HG03354 (cell line): ENCODE data around the gene SLC10A3.

ENCODE experiments used
- ATAC-seq: cut with Tn5 transposase; IDR thresholded peaks from one replicate; pipeline ENCODE4 v1.9.1; 2021; ENCODE audit warnings: mild to moderate bottlenecking; ENCODE audit not compliant: unreplicated experiment, poor library complexity, severe bottlenecking

Gene SLC10A3, protein sequence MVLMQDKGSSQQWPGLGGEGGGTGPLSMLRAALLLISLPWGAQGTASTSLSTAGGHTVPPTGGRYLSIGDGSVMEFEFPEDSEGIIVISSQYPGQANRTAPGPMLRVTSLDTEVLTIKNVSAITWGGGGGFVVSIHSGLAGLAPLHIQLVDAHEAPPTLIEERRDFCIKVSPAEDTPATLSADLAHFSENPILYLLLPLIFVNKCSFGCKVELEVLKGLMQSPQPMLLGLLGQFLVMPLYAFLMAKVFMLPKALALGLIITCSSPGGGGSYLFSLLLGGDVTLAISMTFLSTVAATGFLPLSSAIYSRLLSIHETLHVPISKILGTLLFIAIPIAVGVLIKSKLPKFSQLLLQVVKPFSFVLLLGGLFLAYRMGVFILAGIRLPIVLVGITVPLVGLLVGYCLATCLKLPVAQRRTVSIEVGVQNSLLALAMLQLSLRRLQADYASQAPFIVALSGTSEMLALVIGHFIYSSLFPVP

DNA sequence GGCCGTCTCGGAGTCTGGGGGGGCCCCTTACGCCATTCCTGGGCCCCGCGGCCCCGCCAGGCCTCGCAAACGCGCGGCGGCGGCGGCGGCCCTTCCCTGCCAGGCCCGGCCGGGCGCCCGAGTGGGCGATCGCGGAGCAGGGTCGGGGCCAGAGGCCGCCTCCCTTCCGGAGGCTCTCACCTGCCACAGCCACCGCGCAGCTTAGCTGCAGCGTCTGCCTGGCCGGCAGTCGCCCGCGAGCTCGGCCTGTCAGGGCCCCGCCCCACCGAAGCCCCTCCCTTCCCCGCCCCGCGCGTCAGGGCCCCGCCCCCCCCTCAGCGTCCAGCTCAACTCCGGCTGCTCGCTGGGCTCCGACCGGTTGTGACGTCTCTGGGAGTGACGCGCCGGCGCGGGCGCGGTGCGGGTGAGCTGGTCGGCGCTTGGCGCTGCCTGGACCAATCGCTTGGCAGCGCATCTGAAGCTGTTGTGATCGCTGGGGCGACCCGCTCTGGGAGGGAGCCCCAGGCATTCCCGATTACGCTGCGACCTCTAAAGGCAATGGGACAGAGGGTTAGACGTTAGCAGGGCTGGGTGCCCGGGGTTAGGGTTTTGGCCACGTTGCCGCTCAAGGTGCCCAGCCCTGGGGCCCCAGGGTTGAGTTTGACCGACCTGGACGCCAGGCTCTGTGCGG lies at the start of gene SLC10A3:
SLC10A3 (minus strand) TSS at position 216 of the 670 bp plus-strand sequence. CDS start 1,689 bp downstream, outside the sequence.
- ATAC-seq: peak; percentile 81

DNA sequence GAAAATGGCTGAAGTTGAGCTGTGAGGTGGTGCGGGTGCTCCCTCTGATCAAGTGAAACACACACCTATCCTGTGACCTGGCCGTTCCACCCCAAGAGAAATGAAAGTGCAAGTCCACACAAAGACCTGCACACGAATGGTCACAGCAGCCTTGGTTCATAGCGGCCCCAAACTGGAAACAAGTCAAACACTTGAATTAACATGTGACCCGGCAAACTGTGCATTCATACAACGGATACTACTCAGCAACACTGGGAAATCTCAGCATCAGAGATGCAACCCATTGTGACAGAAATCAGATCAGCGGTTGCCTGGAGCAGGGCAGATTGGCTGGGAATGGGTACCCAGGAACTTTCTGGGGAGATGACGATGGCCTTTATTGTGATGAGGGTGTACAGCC lies 48.6 kb upstream of the SLC10A3 start:
- ATAC-seq: no peak

DNA sequence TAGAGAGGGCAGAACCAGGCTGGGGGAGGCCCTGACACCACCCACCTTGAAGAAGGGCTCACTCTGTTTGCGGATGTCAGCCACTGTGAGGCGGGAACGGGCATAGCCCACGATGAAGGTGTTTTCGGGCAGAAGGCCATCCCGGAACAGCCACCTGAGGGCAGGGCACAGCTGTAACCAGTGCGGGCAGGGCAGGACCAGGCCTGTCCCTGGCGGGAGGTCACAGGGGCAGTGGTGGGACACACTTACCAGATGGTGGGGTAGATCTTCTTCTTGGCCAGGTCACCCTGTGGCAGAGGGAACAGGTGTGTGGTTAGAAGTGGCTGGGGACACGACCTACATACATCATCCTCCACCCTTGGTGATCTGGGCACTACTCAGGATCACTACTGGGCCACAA lies 45.5 kb upstream of the SLC10A3 start:
- no peak for ATAC-seq

DNA sequence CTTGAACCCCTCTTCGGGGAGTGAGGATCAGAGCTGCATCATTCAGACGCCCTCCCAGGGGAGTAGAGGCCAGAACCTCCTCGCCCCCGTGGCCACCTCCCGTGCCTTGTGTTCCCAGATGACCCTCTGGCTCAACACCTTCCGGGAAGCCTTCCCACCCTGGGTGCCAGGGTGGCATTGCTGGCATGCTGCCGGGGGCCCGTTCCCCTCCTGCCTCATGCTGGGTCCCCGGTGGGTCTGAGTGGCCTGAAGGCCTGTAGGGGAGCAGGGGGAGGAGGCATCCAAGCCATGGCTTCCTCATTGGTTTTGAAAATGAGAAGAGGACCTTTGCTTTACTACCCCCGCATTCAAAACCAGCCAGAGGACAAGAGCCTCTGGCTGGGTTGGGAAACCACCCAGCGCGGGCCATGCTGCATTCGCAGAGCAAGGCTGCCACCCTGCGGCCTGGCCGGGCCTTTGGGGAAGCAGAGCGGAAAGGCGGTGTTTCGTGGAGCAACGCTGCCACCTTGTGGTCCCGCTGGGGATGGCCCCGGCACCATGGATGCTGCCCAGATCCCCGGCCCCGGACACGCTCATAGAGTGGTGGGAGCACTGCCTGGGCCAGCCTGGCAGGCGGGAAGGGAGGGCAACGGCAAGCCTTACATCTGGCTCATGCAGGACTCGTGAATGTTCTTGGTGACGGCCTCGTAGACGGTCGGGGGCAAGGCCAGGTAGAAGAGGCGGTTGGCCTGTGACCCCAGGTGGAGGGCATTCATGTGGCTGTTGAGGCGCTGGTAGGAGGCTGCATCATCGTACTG lies 44.3 kb upstream of the SLC10A3 start:
- ATAC-seq: peak; percentile 95

DNA sequence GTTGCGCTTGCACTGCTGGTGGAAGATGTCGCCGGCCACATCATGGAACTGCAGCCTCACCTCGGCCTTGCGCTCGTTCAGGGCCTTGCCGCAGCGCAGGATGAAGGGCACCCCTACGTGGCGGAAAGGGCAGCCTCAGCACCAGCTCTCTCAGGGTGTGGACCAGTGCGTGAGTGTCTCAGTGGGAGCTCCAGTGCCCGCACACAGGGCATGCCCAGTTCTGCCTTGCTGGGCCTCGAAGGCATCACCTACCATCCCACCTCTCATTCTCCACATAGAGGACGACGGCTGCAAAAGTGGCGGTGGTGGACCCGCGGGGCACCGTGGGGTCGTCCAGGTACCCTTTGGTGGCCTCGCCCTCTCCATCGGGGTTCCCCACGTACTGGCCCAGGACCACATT lies 42.3 kb upstream of the SLC10A3 start:
- no peak for ATAC-seq

DNA sequence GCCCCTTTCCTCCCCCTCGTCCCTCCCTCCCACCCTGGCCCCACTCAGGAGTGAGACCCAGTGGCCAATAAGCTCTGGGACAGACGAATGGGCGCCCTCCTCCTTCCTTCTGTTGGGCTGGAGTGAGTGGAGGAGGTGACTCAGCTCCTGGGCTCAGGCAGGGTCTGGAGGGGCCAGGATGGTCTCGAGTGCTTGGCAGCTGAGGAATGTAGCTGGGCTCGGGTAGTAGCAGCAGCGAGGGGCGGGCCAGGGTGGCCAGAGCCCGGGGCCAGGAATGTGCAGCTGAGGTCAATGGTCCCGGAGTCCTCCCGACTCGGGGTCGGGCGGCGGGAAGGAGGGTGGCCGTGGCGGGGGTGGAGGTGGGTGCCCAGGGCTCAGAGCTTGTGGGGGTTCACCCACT lies 41.2 kb upstream of the SLC10A3 start:
- no peak for ATAC-seq

DNA sequence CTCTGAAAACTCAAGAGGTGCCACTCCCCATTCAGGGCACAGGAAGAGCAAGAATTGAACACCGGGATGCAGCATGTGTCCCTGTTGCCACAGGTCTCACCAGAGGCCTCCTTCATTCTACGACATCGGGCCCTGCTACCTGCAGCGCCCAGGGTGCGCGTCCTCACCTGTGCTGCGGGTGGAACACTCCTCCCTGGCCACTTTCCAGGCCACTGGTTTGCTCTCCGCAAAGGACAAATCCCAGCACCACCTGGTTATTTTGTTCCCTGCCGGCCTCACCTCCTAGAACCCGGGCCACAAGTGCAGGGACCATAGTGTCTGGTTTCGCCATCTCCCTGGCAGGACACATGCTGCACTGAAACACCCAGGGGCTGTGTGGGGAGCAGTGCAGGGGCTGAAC lies 39.9 kb upstream of the SLC10A3 start:
- ATAC-seq: no peak

DNA sequence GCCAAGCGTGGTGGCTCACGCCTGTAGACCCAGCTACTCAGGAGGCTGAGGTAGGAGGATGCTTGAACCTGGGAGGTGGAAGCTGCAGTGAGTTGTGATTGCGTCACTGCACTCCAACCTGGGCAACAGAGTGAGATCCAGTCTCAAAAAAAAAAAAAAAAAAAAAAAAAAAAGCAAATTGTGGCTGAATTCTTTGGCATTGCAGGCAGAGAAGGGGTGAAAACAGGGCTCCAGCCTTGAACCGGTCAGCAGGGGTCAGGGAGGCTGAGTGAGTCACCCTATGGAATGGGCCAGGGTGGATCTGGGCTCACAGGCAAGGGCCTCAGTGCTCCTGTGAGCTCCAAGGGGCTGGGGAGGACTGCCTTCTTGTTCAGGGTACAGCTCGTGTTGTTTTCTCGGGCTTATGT lies 38.8 kb upstream of the SLC10A3 start:
- no peak for ATAC-seq

DNA sequence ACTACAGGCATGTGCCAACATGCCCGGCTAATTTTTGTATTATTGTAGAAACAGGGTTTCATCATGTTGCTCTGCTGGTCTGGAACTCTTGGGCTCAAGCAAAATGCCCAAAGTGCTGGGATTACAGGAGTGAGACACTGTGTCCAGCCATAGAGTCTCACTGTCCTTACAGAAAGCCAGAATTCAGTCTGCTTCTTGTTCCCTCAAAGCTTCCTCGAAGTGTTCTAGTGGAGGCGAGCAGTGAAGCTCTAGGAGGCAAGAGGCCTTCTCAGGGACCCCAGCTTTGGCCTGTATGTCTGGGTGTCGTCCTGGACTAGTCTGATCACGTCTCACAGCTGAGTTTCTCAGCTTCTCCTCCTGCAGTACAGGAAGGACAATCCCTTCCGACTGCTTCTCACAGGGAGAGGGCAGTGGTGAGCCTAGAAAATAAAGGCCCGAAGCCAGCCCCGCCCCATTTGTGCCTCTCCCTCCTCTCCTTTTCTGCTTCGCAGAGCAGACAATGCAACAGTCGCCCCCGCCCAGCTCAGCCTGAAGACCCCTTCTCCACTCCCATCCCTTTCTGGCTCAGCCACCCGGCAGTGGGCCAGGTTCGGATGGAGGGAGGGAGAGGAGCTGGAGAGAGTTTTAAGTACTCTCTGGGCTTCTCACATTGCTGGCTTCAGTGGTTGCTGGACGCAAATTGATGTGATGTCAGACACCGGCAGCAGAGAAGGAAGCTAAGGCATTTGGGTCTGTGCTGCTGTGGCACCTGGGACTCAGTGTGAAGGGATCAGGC lies 36.7 kb upstream of the SLC10A3 start:
- peak; percentile 75 for ATAC-seq

DNA sequence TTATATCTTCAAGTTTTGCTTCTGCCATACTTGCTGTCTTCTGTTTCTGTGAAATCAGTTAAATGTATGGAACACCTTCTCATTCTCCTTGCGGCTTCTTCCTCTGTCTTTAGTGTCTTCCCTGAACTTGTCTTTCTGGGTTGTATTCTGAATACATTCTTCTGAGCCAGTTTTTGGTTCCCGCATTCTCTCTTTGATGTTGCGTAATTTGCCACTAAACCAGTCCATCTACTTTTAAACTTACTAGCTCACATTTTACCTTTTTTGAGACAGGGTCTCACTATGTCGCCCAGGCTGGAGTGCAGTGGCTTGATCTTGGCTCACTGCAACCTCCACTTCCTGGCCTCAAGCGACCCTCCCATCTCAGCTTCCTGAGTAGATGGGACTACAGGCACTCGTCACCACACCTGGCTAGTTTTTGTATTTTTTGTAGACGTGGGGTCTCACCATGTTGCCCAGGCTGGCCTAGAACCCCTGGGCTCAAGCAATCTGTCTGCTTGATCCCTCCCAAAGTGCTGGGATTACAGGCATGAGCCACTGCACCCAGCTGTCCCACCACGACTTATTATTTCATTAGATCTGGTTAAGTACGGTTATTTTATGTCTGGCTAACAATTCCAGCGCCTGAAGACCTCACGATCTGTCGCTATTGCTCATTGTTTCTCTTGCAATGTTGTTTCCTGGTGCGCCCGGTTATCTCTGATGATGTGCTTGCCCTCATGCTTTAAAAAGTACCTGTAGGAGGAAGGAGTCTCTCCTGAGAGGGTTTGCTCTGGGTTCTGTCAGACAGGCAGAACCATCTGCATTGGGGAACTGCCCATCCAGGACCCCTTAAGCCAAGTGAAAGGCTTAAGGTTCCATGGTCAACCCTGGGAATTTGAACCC lies 35.4 kb upstream of the SLC10A3 start:
- ATAC-seq: no peak

DNA sequence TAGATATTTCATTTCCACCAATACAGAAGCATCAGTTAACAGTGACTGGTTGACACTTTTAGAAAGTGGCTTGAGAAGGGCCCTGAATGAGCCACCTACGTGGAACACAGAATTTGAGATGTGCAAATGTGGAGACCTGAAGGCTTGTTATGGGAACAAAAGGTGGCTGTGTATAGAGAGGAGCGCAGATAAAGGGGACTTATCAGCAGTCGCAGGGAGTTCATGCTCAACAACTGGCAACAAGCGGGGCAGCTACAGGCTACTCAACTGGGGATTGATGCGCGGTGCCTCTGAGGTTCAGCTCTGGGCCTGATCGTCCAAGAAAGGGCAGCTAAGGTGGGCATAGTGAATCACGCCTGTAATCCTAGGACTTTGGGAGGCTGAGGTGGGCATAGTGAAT lies 29.0 kb upstream of the SLC10A3 start:
- no peak for ATAC-seq

DNA sequence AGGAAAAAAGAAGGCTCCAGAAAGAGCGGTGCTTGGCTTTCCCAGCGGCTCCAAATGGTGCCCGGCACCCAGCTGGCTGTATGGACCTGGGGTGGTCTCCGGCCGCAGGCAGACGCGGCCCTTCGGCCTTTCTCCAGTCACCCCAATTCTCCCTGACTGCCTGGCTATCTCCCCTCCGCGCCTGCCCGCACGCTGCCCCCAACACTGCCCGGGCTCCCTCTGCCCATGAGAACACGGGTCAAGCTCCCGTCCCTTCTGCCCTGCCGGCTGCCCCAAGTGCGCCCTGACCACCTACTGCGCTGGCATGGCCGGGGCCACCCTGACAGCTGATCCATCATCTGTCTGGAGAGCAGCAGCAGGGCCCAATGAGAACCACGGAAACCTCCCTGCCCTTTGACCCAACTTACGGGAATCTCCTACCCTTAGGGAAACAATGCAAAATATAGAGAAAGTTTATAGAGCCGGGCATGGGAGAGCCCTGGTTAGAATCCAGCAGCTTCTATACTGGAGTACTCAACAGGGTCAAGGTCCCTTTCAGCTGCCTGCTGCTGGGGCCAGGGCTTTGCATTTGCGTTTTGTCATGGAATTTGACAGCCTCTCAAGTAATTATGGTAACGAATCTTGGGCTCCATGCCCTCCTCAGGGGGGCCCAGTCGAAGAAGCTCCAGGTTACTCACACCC lies 26.8 kb upstream of the SLC10A3 start:
- no peak for ATAC-seq

DNA sequence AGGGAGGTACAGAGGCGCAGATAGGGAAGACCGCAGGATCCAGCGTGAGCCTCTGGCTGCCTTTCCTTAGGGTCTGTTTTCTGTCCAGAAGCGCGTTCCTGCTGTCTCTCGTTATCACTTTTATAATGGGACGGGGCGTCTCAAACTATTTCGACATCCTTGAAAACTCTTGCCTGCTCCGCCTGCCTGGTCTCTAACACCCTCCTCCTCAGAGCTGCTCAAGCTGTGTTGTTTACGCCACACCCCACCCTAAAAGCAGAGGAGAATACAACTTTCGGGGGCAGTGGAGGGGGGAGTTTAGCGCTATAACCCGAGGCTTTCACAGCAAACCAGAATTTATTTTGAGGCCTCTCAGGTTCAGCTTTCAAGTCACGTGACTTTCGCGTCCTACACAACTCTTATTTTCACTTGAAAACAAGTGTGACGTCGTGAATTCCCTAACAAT lies 26.2 kb upstream of the SLC10A3 start:
- ATAC-seq: peak; percentile 8

DNA sequence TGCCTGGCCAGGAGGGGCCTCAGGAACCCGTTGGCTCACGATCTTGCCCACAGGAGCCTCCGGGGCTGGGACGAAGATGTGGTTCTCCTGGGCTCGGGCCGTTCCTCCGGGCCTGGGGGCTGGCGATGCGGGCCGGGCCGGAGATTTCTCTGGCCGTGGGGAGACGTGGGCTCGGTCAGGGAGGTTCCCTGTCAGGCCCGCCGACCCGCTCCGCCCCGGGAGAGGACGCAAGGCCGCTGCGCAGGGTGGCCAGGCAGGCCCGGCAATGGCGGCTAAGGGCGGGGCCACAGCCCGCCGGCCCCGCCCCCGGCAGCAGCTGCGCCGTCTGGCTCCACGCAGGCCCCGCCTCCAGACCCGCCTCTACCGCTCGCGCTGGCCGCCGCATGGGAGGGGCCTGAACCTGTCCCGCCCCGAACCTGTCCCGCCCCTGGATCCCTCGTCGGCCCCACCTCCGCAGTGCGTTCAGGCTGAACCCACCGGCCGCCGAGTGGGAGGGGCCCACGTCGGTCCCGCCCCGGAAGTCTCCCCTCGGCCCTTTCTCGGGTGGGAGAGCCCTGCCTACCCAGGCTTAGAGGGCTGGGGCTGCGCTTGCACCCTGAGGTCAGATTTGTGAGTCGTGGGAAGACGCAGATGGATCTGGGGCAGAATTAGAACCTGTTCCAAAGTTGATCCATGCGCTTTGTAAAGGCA lies 25.7 kb upstream of the SLC10A3 start, which contains the start of gene FAM3A:
FAM3A (minus strand) TSS at position 267 of the 690 bp plus-strand sequence. CDS start 460 bp downstream, outside the sequence.
- ATAC-seq: peak; percentile 89

DNA sequence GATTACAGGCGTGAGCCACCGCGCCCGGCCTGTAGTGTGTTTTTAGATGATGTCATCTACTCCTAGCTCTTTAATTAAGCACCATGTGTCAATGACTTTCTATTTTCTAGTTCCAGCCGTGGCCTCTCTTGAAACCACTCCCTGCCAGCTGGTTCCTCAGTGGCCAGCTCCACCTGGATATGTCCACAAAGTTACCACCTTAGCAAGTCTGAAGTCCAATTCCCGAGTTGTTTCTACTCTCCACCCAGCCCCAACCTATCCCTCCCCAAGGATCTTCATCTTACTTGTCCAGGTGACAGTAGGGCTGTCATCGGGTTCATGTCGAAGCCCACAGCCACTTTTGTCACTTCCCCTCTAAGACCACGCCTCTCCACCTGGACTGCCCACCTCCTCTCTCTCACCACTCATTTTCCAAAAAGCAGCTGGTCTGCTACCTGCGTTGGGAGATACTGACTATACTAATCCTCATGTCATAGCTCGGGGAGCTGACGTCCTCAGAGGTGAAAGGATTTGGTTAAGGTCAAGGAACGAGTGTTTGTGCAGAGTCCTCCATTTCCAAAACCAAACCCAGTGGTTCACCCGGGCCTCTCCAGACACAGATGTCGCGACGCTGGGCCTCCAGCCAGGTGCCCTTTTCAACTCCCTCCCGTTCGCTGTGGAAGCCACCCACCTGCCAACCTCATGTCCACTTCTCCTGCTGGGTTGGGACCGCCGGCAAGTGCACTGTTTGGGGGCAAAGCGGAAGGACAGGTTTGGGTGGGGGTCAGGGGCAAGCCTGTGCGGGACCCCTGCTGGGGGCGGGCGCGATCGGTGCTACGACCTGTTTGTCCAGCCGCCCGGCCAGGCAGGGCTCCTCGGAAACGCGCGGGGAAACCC lies 24.9 kb upstream of the SLC10A3 start:
- ATAC-seq: peak; percentile 29

DNA sequence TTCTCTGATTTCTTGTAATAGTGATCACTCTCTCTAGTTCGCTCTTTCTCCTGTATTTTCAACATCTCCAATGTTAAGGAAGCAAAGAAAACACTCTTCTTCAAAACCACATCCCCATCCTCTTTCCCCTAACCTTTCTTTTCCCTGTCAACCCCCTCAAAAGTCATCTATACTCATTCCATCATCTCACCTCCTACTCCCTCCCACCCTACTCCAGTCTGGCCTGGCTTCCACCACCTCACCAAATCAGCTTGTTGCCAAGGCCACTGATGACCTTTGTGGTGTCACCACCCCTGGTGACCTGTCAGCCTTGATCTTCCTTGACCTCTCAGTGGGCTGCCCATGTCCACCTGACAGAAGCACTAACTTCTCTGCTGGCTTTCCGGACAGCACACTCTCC lies 23.3 kb upstream of the SLC10A3 start:
- ATAC-seq: no peak
